GM20431 (cell line): ENCODE measurements around the gene MPDZ.

Experiments
- in situ Hi-C: fragments of 300-500 bp; cut with MseI, MboI; formaldehyde crosslinking; loops from one replicate; pipeline ENCODE4 v1.15.0; 2020; ENCODE audit warnings: low sequenced_read_pairs; ENCODE audit not compliant: unreplicated experiment

The MPDZ gene

DNA sequence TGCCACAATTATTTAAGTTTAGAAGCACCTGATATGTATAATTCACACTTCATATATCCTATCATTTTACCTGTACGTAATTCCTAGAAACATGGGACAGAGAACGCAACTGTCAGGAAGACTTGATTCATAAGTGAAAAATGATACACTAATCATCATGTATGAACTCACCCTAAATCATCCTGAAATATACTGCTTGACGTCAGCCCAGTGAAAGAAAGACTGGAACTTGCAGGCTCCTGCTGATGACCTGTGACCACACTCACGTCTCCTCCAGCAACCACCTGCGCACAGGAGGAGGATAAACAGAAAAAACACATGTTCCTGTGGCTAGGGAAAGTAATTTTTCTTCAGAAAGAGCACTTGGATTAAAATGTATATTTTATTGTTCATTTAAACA is 169.7 kb downstream of the MPDZ start:
- in situ Hi-C loops: no loop called here

DNA sequence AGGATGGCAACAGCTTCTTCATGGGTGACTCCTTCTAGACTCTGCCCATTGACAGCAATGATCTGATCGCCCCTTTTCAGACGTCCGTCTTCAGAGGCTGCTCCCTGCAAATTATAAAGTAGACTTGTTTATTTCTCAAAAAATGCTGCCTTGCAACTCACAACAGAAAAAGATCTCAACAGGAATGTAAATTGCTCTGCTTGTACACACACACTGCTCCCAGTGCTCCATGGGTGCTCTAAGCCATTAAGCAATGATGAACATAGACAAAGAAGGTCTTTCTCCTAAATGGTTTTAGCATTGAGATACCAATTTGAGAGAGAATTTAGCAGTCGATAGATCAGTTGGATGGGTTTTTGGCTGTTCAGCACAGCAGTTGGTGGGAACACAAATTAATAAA is 172.5 kb downstream of the MPDZ start:
- in situ Hi-C loops: no loop called here

DNA sequence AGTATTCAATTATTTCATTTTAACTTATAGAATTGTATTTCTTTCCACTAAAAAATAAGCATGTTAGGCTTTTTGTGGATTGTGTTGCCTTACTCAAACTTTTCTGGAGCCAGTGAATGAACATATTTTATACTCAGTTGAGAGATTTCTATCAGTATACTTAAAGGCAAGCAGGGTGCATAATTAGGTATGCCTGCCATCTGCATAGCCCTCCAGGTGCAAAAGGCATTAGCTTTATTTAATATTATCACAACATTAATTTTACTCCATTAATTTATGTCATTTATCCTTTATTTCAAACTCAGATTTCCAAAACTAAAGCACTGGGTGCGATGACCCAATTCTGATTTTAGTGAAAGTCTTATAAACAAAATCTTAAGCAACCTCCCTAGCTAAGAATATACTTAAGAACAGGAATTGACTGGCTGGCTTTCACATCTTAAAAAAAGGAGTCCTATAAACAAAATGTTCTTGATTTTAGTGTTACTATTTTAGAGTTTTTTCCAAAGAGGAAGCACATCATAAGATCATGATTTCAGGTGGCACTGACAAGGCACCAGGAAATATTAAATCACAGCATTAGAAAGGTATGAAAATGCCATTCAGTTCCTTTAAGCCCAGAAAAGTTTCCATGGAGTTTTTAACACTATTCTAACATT is 178.4 kb downstream of the MPDZ start:
- in situ Hi-C loops: no loop called here

DNA sequence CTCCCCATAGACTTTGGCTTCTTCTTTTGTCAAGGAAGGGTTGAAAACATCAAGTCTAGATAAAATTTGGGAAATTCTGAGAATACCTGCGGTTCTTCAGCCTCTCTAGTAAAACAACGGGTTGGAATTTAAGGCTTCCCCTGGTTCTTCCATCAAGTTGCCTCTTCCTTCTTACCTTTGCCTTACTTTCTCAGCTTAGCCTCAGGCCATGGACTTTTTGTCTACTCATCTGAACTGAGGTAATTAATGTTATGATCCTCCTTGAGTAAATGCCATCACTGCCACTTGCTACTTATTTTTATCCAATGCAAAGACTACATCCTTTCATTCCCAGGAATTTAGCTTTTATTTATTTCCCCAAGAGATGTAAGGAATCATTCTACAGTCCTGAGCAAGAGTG is 184.4 kb downstream of the MPDZ start:
- in situ Hi-C loops: loop anchor here (25.0 kb wide), 1 partner anchor 383 kb away; no protein-coding TSS in a partner anchor

DNA sequence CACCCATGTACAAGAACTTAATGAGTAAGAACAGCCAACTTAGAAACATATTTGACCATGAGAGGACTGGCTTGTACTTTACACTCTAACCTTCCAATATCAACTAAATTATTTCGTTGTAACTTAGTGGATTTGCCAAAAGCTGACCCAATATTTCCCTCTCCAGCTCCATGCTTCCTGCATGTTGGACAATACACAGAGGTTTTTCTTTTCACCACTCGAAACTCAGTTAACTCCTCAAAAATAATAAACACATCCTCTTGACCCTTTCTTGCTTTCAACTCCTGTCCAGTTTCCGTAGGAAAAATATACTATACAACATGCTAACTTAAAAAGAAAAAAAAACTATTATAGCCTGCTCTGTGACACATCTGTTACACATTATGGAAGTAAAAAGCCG is 188.9 kb downstream of the MPDZ start:
- in situ Hi-C loops: loop anchor here (25.0 kb wide), 1 partner anchor 378 kb away; no protein-coding TSS in a partner anchor

DNA sequence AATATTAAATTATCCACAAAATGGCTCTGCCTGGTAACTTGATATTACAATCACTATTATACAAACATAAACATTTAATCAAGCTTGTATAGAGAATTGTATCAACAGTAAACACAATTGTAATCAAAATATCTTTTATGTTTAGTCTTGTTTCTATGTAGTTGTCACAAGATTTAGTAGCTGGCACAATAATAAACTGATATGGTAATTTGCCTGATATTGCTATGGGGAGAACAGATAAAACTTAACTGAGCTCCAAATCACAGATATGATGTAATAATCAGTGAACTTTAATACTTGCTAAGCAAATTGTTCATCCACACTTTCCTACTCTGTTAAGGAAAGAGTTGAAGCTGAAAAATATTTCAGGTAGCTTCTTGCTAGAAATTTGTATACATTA is 189.8 kb downstream of the MPDZ start:
- in situ Hi-C loops: loop anchor here (25.0 kb wide), 1 partner anchor 377 kb away; no protein-coding TSS in a partner anchor

DNA sequence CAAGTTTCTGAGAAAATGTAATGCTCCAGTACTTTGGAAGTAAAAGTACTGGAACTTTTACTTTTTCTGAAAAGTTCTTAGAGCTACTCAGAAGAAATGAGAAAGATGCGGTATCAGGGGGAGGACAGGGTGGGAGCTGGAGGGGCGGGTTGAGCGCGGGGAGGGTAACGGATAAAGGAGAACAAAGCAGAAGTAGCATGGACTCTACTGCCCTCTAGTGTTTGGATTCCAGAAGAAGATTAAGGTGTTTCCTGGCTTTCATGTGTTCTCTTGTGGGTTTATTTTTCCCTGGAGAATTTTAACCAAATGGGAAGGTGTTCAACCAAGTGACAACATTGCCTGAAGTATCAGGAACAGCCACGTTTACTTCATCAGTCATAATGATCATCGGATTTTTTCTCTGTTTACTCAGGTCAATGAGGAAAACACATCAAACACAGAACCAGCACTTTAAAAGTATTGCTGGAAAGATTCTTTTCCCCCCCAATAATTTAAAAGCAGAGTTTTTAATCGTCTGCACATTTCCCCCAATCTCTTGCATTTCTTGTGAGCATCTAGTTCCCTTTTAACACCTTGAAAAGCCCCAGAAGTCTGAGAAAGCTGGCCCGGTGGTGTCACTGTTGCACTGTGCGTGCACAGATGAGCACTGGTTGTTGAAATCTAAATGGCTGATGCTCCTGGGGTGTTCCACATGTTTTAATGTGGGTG is 190.6 kb downstream of the MPDZ start:
- in situ Hi-C loops: loop anchor here (25.0 kb wide), 1 partner anchor 377 kb away; no protein-coding TSS in a partner anchor

DNA sequence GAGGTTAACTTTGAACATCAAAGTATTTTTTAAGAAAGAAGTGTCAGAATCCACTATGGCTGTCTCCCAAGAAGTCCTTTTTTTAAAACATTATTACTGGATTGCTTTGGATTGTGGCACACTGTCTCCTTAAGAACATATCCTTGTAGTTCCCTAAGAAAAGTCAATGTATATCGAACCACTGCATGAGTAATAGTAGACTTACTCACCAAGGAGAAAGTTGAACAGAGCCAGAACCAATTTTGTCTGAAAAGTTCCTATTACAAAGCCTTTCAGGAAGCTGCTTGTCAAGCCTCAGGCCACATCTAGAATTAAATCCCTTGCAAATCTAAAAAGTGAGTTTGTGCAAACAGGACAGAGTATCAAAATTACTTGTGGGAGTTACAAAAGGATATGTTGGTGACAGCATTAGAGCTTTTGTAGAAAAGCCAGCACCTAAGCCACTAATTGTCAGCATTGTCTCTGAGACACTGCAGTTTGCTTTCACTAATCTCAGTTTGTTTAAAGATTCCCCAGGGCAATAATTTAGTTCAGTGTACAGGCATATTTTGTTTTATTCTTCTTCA is 195.4 kb downstream of the MPDZ start:
- in situ Hi-C loops: loop anchor here (25.0 kb wide), 1 partner anchor 372 kb away; no protein-coding TSS in a partner anchor

DNA sequence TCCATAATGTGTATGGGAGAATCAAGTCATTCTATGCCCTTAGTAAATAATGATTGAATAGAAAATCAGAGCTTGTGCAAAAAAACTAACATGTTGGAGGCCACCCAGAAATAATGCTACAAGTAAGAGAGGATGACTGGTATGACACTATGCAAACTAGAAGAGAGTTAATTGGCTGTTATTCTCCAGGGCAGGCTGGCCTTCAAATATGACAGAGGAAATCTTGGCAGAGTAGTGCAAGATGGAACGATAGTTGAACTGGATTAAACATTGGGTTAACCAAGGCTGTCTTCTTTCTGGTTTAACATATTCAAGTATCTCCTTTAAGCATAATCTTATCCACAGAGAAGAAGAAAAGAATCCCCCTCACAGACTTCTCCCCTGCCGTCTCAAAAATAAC is 196.1 kb downstream of the MPDZ start:
- in situ Hi-C loops: loop anchor here (25.0 kb wide), 1 partner anchor 371 kb away; no protein-coding TSS in a partner anchor

DNA sequence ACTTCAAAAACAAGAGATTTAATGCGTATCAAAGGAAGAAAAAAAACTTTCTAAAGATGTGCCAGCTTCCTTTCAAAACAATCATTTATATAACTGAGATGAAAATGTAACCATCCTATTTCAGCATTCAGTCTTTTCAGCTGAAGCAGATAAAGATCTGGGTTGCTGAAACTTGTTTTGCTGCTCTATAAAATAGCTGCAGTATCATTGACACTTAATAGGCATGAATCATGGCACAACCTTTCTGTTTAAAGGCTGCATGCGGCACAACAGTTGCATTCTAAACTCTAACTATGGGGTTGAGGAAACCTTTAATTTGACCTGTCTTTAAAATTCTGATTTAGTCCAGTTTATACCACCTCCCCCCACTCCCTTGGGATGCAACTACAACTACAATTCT is 196.7 kb downstream of the MPDZ start:
- in situ Hi-C loops: loop anchor here (25.0 kb wide), 1 partner anchor 370 kb away; no protein-coding TSS in a partner anchor

DNA sequence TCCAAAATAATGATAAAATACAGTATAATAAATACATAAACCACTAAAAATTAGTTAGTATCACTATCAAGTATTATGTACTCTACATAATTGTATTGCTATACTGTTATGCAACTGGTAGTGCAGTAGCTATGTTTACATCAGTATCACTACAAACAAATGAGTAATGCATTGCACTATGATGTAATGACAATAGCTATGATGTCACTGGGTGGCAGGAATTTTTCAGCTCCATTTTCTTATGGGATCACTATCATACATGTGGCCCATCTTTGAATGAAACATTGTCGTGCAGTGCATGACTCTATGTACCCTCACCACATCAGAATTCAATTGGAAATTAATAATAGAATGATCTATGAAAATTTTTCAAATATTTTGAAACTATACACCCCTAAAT is 201.3 kb downstream of the MPDZ start:
- in situ Hi-C loops: loop anchor here (25.0 kb wide), 1 partner anchor 366 kb away; no protein-coding TSS in a partner anchor

DNA sequence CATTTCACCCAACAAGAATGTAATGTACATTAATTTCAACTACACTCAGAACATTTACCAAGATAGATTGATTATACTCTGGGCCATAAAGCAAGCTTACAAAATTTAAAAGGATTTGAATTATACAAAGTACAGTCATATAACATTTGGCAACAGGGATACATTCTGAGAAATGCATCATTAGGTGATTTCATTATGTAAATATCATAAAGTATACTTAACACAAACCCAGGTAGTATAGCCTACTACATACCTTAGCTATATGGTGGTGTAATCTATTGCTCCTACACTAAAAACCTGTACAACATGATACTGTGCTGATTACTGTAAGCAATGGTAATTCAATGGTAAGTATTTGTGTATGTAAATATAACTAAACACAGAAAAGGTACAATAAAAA is 202.9 kb downstream of the MPDZ start:
- in situ Hi-C loops: loop anchor here (25.0 kb wide), 1 partner anchor 364 kb away; no protein-coding TSS in a partner anchor

DNA sequence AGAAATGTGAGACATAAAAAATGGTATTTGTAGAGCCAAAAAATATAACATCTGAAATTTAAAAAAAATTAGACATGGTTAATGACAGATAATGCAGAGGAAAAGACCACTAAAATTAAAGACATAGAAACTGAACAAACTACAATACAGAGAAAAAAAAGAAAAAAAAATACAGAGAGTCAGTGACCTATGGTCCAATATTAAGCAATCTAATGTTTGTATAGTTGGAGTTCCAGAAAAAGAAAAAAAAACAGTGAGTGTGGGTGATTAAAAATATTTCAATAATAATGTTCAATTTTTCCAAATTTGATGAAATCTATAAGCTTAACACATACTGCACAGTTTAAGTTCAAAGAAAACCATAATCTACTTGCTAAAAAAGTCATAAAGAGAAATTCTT is 207.6 kb downstream of the MPDZ start:
- in situ Hi-C loops: no loop called here

DNA sequence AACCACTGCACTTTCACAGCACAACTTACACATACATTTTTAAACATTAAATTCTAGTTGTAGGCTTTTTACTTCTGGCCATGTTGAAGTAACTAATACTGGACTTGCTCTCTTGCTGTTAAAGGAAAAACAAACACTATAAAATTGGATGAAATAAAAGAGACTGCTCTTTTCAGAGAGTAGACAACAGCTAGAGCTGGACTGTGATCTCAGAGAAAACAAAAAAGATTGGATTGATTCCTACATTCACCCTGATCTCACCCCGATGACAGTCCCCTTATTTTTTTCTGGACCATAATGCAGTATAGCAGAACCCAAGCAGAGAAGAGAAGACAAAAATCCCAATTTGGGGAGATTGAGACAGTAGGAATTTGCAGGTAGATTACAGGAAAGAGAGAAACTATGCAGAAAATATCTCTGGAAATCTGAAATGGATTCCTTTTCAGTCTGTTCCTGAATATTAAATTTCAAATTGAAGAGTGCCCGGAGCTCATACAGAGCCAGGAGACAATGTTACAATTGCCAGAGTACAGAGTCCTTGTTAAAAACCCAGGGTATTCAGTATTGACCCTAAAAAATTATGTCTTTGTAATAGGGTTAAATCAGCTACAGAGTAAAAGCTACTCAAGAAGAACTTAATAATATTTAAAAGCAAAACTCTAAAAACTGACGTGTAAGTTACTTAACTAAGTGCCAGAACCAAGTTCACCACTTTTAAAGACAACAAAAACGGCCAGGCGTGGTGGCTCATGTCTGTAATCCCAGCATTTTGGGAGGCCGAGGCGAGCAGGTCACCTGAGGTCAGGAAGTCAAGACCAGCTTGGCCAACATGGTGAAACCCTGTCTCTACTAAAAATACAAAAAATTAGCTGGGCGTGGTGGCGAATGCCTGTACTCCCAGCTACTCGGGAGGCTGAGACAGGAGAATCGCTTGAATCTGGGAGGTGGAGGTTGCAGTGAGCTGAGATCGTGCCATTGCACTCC is 208.6 kb downstream of the MPDZ start:
- in situ Hi-C loops: no loop called here

DNA sequence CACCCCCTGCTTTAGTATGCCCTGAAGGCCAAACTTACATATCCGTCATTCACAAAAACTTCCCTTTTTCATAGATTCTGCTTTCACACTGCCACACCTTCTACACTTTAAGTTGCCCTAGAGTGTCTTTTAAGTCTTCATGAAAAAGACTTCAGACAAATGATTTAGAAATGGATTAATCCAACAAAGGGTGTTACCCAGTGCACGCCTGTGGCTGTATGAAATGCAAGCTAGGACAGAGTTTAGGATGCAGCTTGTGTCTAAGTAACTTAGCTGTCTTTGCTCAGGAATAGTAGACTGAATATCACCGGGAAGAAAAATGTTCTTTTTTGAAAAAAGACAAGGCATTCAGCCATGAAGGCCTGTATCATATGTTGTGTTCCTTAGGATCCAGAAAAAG is 210.0 kb downstream of the MPDZ start:
- in situ Hi-C loops: no loop called here

DNA sequence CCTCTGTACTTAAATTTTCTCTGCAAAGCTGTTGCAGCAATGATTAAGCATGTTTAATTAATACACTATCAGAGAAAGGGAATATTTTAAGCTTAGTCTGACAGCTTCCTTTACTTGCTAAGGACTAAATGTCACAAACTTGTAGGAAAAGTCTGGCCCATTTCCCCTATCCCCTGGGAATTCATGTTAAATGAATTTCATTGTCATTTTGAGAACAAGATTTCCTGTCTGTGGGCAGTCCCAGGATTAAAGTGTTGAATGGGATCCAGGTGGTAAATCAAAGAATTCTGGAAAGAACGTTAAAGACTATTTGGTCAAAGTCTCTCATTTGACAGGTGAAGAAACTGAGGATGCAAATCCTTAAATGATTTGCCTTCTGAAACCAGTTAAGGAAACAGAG is 214.8 kb downstream of the MPDZ start:
- in situ Hi-C loops: no loop called here

DNA sequence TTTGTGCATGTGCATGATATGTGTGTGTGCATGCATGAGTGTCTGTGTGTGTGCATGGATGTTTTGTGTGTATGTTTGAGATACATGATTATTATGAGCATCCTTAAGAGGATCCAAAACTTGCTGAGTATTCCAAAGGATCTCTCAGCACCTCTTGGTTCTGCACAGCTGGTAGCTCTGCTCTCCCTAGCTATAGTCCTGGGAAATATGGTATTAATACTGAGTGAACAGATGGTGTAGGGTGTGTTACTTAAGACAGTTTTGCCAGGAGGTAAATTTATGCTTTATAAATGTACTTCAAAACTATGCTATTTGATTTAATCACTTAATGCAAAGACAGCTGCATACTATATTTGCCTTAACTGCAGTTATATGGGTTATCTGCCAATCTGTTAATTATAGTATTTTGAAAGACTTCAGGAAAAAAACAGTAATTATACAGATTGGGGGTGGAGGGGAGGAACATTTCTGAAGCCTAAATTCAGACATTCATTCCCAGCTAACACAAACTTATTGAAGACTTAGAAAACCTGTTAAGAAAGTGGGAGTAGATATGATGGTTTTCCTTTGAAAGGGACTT is 215.5 kb downstream of the MPDZ start:
- in situ Hi-C loops: no loop called here

DNA sequence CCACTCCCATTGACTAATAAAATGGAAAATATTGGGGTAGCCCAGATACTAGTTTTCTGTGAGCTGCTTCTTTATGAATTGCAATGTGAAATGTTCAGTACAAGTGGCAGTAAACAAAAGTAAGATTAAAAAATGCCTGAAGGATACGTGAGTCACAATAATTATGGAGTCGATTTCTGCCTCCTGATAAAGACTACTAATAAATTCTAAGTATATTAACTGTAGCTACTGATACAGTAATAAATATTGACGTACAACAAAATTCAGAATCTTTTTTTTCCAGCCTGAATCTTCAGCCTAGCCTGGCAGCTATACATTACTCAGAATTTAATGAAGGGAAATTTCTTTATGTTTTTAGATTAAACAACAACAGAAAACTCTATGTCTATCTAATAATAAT is 218.1 kb downstream of the MPDZ start:
- in situ Hi-C loops: no loop called here
